ENCODE results near the gene LTBR.
"Not testable (repeated sequence)": the region's sequence is repeated elsewhere in the genome, so short reads cannot be mapped to it uniquely, and the experiment has no call there.

The LTBR gene

DNA sequence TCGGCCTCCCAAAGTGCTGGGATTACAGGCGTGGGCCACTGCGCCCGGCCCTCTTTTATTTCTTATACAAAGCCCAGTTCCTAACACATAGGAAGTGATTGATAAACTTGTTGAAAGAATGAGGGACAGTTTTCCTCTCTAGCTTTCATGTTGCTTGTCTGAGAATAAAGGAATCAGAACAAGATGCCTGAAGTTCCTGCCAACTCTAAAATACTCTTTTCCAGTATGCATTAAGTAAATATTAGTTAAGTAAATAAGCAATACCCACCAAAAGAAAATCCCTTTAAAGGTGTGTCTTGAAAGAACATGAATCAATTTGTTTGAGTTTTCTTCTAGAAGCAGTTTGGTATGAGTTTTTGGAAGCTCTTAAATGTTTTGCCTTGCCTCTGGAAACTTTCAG, 36.4 kb downstream of the LTBR start:
- Histone ChIP-seq H3K9me3 (ENCODE audit: control insufficient read depth in 2 of 2, low read length in 2 of 2) (no peaks in the 10 kb centered on the region), H3K27ac (ENCODE audit: low read length) (no peak overlapping the region), H3K36me3 (ENCODE audit: control insufficient read depth in 2 of 2, insufficient read depth in 2 of 2, low read length in 2 of 2) (no peaks in the 10 kb centered on the region), H3K27me3 (ENCODE audit: control insufficient read depth in 1 of 2, insufficient read depth in 2 of 2, low read length in 2 of 2) (no peaks in the 10 kb centered on the region), H3K4me1 (ENCODE audit: control insufficient read depth, insufficient read depth, low read length) (peaks cover 13% of the 10 kb centered on the region), H3K9ac (ENCODE audit: low read length in 2 of 2) (no peak overlapping the region), H3K4me3 (ENCODE audit: low read length in 2 of 2) (no peak overlapping the region)

DNA sequence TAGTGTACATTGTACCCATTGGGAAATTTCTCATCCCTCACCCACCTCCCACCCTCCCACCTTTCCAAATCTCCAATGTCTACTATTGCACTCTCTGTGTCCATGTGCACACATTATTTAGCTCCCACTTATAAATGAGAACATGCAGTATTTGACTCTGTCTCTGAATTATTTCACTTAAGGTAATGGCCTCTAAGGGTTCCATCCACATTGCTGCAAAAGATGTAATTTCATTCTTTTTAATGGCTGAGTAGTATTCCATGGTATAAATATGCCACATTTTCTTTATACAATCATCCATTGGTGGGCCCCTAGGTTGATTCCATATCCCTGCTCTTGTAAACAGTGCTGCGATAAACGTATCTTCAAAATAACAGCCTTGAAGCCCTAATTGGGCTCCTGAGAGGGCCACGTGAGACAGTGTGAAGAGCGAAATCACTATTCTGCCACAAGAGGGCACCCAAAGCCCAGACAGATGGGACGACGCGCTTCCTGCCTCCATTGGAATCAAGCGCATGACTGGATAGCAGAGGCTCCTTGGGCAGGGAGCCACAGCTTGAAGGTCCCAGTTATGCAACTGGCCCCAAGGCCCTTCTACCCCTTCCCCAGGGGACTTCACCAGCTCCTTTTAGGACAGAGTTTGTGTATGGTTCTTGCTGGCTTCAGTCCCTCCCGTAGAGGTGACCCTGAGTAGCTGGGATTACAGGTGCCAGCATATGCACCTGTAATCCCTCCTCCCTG, 39.5 kb downstream of the LTBR start:
- peak overlapping the region; percentile 13 to 47 for H3K9ac ChIP-seq (ENCODE audit: low read length in 2 of 2)
- no peak overlapping the region for H3K27ac ChIP-seq (ENCODE audit: low read length)
- no peaks in the 10 kb centered on the region for H3K9me3 ChIP-seq (ENCODE audit: control insufficient read depth in 2 of 2, low read length in 2 of 2)
- no peaks in the 10 kb centered on the region for H3K36me3 ChIP-seq (ENCODE audit: control insufficient read depth in 2 of 2, insufficient read depth in 2 of 2, low read length in 2 of 2)
- peaks cover 13% of the 10 kb centered on the region for H3K4me1 ChIP-seq (ENCODE audit: control insufficient read depth, insufficient read depth, low read length)
- no peaks in the 10 kb centered on the region for H3K27me3 ChIP-seq (ENCODE audit: control insufficient read depth in 1 of 2, insufficient read depth in 2 of 2, low read length in 2 of 2)
- H3K4me3 ChIP-seq (ENCODE audit: low read length in 2 of 2), result peak overlapping the region; percentile 9 to 47

DNA sequence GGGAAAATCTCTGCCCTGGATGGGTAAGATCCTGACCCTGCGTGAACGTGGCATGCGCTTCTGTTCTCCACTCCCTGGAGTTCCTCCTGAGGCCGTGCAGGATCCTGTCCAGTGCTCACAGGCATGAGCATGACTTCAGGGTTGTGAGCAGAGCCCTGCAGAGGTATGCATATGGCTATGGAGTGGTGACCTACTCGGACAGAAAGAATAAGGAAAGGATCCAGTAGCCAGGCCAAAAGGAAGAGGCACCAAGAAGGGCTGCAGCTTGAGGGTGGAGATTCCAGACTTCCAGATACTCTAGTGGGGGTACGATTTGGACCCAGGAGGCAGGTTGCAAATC, 40.0 kb downstream of the LTBR start:
- Histone ChIP-seq H3K4me1 (ENCODE audit: control insufficient read depth, insufficient read depth, low read length) (peaks cover 13% of the 10 kb centered on the region), H3K9me3 (ENCODE audit: control insufficient read depth in 2 of 2, low read length in 2 of 2) (no peaks in the 10 kb centered on the region), H3K4me3 (ENCODE audit: low read length in 2 of 2) (peak overlapping the region; percentile 9 to 47), H3K9ac (ENCODE audit: low read length in 2 of 2) (peak overlapping the region; percentile 13 to 47), H3K27me3 (ENCODE audit: control insufficient read depth in 1 of 2, insufficient read depth in 2 of 2, low read length in 2 of 2) (no peaks in the 10 kb centered on the region), H3K27ac (ENCODE audit: low read length) (no peak overlapping the region), H3K36me3 (ENCODE audit: control insufficient read depth in 2 of 2, insufficient read depth in 2 of 2, low read length in 2 of 2) (no peaks in the 10 kb centered on the region)

DNA sequence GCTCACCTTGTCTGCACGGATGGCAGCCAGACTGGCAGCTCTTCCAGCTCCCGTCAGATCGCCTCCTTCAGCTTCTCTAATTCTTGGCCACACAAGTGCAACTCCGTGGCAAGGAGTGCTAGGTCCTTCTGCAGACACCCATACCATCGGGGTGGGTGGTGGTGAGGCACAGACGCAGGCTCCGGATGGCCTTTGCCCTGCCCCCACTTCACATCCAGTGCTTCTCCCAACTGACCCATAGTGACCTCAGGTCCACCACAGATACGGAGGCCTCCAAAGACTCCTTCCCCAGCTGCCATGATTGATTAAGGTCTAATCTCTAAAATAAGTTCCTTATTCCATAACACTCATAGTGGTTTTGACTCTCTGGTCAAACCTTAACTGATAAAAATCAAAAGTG, 40.9 kb downstream of the LTBR start:
- Histone ChIP-seq H3K4me1 (ENCODE audit: control insufficient read depth, insufficient read depth, low read length) (peaks cover 9% of the 10 kb centered on the region), H3K4me3 (ENCODE audit: low read length in 2 of 2) (no peak overlapping the region), H3K27ac (ENCODE audit: low read length) (no peak overlapping the region), H3K9ac (ENCODE audit: low read length in 2 of 2) (no peak overlapping the region), H3K36me3 (ENCODE audit: control insufficient read depth in 2 of 2, insufficient read depth in 2 of 2, low read length in 2 of 2) (no peaks in the 10 kb centered on the region), H3K27me3 (ENCODE audit: control insufficient read depth in 1 of 2, insufficient read depth in 2 of 2, low read length in 2 of 2) (no peaks in the 10 kb centered on the region), H3K9me3 (ENCODE audit: control insufficient read depth in 2 of 2, low read length in 2 of 2) (no peaks in the 10 kb centered on the region)

DNA sequence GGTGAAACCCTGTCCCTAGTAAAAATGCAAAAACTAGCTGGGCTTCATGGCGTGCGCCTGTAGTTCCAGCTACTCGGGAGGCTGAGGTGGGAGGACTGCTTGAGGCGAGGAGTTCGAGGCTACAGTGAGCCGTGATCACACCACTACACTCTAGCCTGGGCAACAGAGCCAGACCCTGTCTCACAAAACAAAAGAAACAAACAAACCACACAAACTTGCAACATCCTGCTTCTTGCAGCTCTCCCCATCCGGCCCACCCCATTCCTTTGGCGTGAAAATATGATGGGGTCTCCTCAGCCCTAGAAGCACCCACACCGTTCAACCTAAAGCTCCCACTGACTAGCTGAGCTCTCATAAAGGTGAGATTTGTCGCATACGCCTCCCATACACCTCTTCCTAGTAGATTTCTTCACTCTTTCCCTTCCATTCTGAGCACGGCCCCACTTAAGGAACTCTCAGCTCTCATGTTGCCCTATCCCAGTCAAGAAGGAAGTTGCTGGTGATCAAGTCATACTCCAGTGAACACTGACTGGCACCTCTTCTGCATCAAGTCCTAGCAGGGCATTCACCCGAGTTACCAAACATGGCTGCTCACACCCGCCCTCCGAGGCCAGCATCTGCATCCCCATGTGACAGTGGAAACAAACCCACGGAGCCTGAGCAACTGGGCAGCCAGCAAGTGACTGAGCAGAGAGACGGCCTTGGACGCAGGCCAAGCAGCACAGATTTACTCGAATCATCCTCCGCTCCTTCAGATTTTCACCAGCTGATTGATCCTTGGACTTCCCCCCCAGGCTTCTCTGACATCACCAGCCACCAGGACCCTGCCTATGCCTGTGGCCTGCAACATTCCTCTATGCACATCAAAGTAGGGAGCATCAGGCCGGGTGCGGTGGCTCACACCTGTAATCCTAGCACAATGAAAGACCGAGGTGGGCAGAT, 41.9 kb downstream of the LTBR start:
- Histone ChIP-seq H3K4me1 (ENCODE audit: control insufficient read depth, insufficient read depth, low read length) (peaks cover 17% of the 10 kb centered on the region), H3K36me3 (ENCODE audit: control insufficient read depth in 2 of 2, insufficient read depth in 2 of 2, low read length in 2 of 2) (no peaks in the 10 kb centered on the region), H3K27ac (ENCODE audit: low read length) (no peak overlapping the region), H3K4me3 (ENCODE audit: low read length in 2 of 2) (no peak overlapping the region), H3K27me3 (ENCODE audit: control insufficient read depth in 1 of 2, insufficient read depth in 2 of 2, low read length in 2 of 2) (no peaks in the 10 kb centered on the region), H3K9ac (ENCODE audit: low read length in 2 of 2) (no peak overlapping the region), H3K9me3 (ENCODE audit: control insufficient read depth in 2 of 2, low read length in 2 of 2) (no peaks in the 10 kb centered on the region)

DNA sequence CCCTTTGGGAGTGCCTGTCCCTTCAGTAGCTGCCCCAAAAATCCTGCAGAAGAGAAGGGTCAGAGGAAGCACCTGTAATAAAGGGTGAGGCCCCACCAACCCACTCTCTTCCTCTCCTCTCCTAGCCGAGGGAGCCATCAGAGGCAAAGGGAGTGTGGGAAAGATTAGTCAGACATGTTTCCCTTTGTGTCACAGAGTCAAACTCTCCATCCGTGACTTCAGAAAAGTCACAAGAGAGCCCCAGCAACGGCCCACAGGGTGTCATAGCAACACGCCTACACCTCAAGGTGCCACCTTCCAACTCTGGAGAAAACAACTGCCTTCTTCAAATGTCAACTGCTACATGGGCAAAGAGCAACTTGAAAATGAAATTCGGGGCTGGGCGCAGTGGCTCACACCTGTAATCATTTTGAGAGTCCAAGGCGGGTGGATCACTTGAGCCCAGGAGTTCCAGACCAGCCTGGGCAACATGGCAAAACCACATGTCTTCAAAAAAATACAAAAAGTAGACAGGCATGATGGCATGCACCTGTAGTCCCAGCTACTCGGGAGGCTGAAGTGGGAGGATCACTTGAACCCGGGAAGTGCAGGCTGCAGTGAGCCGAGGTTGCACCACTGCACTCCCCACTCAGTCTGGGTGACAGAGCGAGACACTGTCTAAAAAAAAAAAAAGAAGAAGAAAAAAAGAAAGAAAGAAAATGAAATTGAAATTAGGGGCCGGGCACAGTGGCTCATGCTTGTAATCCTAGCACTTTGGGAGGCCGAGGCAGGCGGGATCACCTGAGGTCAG, 43.1 kb downstream of the LTBR start:
- H3K36me3 ChIP-seq (ENCODE audit: control insufficient read depth in 2 of 2, insufficient read depth in 2 of 2, low read length in 2 of 2), result no peaks in the 10 kb centered on the region
- H3K27ac ChIP-seq (ENCODE audit: low read length), result no peak overlapping the region
- H3K9me3 ChIP-seq (ENCODE audit: control insufficient read depth in 2 of 2, low read length in 2 of 2), result no peaks in the 10 kb centered on the region
- H3K27me3 ChIP-seq (ENCODE audit: control insufficient read depth in 1 of 2, insufficient read depth in 2 of 2, low read length in 2 of 2), result no peaks in the 10 kb centered on the region
- peaks cover 22% of the 10 kb centered on the region for H3K4me1 ChIP-seq (ENCODE audit: control insufficient read depth, insufficient read depth, low read length)
- no peak overlapping the region for H3K9ac ChIP-seq (ENCODE audit: low read length in 2 of 2)
- no peak overlapping the region for H3K4me3 ChIP-seq (ENCODE audit: low read length in 2 of 2)

DNA sequence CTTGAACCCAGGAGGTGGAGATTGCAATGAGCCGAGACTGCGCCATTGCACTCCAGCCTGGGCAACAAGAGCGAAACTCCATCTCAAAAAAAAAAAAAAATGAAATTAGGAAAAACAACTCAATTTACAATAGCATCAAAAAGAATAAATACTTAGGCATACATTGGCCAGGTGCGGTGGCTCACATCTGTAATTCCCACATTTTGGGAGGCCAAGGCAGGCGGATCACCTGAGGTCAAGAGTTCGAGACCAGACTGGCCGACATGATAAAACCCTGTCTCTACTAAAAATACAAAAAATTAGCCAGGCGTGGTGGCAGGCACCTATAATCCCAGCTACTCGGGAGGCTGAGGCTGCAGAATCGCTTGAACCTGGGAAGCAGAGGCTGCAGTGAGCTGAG, 43.8 kb downstream of the LTBR start:
- H3K9me3 ChIP-seq (ENCODE audit: control insufficient read depth in 2 of 2, low read length in 2 of 2); H3K4me3 ChIP-seq (ENCODE audit: low read length in 2 of 2); H3K36me3 ChIP-seq (ENCODE audit: control insufficient read depth in 2 of 2, insufficient read depth in 2 of 2, low read length in 2 of 2); H3K27me3 ChIP-seq (ENCODE audit: control insufficient read depth in 1 of 2, insufficient read depth in 2 of 2, low read length in 2 of 2); H3K27ac ChIP-seq (ENCODE audit: low read length); H3K9ac ChIP-seq (ENCODE audit: low read length in 2 of 2): not testable (repeated sequence)
- H3K4me1 ChIP-seq (ENCODE audit: control insufficient read depth, insufficient read depth, low read length), result peaks cover 22% of the 10 kb centered on the region

DNA sequence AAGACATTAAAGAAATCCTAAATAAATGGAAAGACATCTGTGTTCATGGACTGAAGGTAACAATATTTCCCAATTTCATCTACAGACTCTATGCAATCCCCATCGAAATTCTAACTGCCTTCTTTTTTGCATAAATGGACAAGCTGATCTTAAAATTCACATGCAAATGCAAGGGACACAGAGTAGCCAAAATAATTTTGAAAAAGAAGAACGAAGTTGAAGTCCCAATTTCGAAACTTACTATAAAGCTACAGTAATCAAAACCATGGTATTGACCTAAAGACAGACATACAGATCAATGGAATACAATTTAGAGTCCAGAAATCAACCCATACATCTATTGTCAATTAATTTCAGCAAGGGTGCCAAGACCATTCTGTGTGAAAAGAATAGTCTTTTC, 44.4 kb downstream of the LTBR start:
- H3K27me3 ChIP-seq (ENCODE audit: control insufficient read depth in 1 of 2, insufficient read depth in 2 of 2, low read length in 2 of 2), result no peaks in the 10 kb centered on the region
- H3K9me3 ChIP-seq (ENCODE audit: control insufficient read depth in 2 of 2, low read length in 2 of 2), result no peaks in the 10 kb centered on the region
- no peak overlapping the region for H3K4me3 ChIP-seq (ENCODE audit: low read length in 2 of 2)
- peaks cover 22% of the 10 kb centered on the region for H3K4me1 ChIP-seq (ENCODE audit: control insufficient read depth, insufficient read depth, low read length)
- H3K27ac ChIP-seq (ENCODE audit: low read length), result no peak overlapping the region
- no peak overlapping the region for H3K9ac ChIP-seq (ENCODE audit: low read length in 2 of 2)
- H3K36me3 ChIP-seq (ENCODE audit: control insufficient read depth in 2 of 2, insufficient read depth in 2 of 2, low read length in 2 of 2), result no peaks in the 10 kb centered on the region

DNA sequence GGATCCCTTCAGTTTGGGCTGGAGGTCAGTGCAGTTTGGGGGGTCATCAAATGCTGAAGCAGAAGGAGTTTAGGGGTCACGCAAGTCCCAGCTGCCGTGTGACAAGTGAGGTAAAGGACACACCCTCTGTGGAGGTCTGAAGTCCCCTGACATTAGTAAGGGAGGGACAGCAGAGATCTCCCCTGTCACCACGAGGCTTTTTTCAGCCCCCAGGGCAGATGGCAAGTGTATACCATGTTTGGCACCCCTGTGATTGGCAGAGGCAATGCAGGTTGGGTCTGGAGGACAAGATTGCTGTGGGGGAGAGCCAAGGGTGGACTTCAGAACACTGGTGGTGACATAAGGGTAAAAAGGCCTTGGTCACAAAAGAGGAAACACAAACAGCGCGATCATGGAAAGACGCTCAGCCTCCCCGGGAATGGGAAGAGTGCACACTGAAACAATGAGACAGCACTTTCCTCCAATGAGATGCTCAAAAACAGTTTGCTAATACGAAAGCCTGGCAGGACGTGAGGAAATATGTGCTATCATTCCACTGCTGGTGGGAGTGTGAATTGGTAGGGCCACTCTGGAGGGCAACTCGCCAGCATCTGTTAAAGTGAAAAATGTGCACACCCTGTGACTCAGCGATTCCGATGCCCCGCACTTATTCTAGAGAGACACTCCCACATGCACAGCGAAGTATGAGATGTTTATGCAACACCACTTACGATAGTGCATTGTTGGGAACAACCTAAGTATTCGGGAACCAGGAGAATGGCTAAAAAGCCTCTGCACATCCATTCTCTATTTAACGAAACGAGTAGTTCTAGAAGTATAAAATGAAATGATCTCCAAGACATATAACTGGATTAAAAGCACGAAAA, 46.4 kb downstream of the LTBR start:
- H3K27me3 ChIP-seq (ENCODE audit: control insufficient read depth in 1 of 2, insufficient read depth in 2 of 2, low read length in 2 of 2), result no peaks in the 10 kb centered on the region
- H3K27ac ChIP-seq (ENCODE audit: low read length), result peak overlapping the region; percentile 90
- H3K9ac ChIP-seq (ENCODE audit: low read length in 2 of 2), result peak overlapping the region; percentile 63 to 82
- peak overlapping the region; percentile 69 to 71 for H3K4me3 ChIP-seq (ENCODE audit: low read length in 2 of 2)
- H3K9me3 ChIP-seq (ENCODE audit: control insufficient read depth in 2 of 2, low read length in 2 of 2), result no peaks in the 10 kb centered on the region
- H3K36me3 ChIP-seq (ENCODE audit: control insufficient read depth in 2 of 2, insufficient read depth in 2 of 2, low read length in 2 of 2), result no peaks in the 10 kb centered on the region
- peaks cover 14% of the 10 kb centered on the region for H3K4me1 ChIP-seq (ENCODE audit: control insufficient read depth, insufficient read depth, low read length)

DNA sequence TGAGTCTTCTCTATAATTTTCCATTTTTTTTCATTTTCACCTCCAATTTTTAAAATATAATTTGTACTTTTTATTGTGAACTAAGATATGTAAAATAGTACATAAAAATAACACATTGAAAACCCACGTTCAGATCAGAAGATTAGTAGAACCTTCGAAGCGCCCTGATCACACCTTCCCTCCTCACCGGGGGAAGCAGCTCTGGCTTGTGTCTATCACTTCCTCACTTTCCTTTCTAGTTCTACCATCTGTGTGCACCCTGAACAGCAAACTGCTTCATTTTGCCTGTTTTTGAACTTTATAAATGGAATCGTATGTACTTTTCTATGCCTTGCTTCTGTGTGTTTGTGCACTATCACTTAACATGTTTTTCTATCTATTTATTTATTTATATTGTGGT, 49.0 kb downstream of the LTBR start:
- Histone ChIP-seq H3K4me1 (ENCODE audit: control insufficient read depth, insufficient read depth, low read length) (peaks cover 14% of the 10 kb centered on the region), H3K27me3 (ENCODE audit: control insufficient read depth in 1 of 2, insufficient read depth in 2 of 2, low read length in 2 of 2) (no peaks in the 10 kb centered on the region), H3K36me3 (ENCODE audit: control insufficient read depth in 2 of 2, insufficient read depth in 2 of 2, low read length in 2 of 2) (no peaks in the 10 kb centered on the region), H3K4me3 (ENCODE audit: low read length in 2 of 2) (no peak overlapping the region), H3K27ac (ENCODE audit: low read length) (no peak overlapping the region), H3K9ac (ENCODE audit: low read length in 2 of 2) (no peak overlapping the region), H3K9me3 (ENCODE audit: control insufficient read depth in 2 of 2, low read length in 2 of 2) (no peaks in the 10 kb centered on the region)

All from stomach smooth muscle (tissue), 2 donors.